ENCODE measurements around the gene DNAH17. TPM values are rescaled to one million over a fixed set of nuclear protein-coding genes. Genes with fewer than 3 reads are reported as not detected.

Gene DNAH17
- total RNA-seq, 4 donors from 2014 or later: under 0.01 TPM; not detected in 3

GRCh38 chr17:78399028-78399692 lies 178.0 kb downstream of the DNAH17 start:
- H3K27ac ChIP-seq: no peak overlapping the region
- H3K4me3 ChIP-seq: no peak overlapping the region
- no peaks in the 10 kb centered on the region for H3K9me3 ChIP-seq
- DNase-seq: no peak
- no peak for TF ChIP-seq EP300 (IDR thresholded peaks at IDR 0.05; ENCODE audit: low read depth)
- TF ChIP-seq POLR2AphosphoS5 (IDR thresholded peaks at IDR 0.05): no peak
- TF ChIP-seq, protein P1, sequence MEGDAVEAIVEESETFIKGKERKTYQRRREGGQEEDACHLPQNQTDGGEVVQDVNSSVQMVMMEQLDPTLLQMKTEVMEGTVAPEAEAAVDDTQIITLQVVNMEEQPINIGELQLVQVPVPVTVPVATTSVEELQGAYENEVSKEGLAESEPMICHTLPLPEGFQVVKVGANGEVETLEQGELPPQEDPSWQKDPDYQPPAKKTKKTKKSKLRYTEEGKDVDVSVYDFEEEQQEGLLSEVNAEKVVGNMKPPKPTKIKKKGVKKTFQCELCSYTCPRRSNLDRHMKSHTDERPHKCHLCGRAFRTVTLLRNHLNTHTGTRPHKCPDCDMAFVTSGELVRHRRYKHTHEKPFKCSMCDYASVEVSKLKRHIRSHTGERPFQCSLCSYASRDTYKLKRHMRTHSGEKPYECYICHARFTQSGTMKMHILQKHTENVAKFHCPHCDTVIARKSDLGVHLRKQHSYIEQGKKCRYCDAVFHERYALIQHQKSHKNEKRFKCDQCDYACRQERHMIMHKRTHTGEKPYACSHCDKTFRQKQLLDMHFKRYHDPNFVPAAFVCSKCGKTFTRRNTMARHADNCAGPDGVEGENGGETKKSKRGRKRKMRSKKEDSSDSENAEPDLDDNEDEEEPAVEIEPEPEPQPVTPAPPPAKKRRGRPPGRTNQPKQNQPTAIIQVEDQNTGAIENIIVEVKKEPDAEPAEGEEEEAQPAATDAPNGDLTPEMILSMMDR (IDR thresholded peaks at IDR 0.05): no peak
- WGBS, 2 donors (ENCODE audit: low coverage in 1 of 2): 87% methylated on average over 28 of the region's 28 CpGs; no CpG with 5 or more reads in 1 of the 2 donors
- no peaks in the 10 kb centered on the region for H3K27me3 ChIP-seq
- H3K4me1 ChIP-seq: peaks cover 0 to 5% (median 0%) of the 10 kb centered on the region in 4 donors
- intact Hi-C loops (cut with DNase I; ENCODE audit: low total_unique reads) (no loop called here), in situ Hi-C loops (cut with MboI; ENCODE audit: low pct_ligation_motif_present in 1 of 4, low pct_unique_long_range_greater_than_20kb in 1 of 4, low sequenced_read_pairs in 3 of 4) (no loop called here)
- H3K36me3 ChIP-seq: peaks cover 0 to 53% (median 20%) of the 10 kb centered on the region in 4 donors

- in situ Hi-C loops (cut with MboI; ENCODE audit: low pct_ligation_motif_present in 1 of 4, low pct_unique_long_range_greater_than_20kb in 1 of 4, low sequenced_read_pairs in 3 of 4): no loop called here
These were observed 178.8 kb downstream of the DNAH17 start for GRCh38 chr17:78398390-78398789.

DNA sequence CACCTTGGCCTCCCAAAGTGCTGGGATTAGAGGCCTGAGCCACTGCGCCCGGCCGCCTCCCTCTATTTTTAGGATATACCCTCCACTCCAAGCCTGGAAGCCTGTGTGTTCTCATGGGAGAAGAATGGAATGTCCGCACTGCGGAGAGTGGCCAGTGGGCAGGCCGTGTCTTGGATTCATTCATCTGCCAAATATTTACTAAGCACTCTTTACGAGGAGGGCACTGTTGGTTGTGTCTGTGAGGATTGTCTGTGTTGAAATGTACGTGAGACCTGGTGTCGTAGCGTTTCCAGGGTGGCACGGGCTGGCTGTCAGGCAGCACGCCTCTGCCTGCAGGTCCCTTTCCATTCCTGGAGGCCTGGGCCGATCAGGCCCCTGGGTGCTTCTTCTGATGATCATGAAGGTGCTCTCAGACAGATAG lies 179.5 kb downstream of the DNAH17 start:
- TF ChIP-seq EP300 (IDR thresholded peaks at IDR 0.05; ENCODE audit: low read depth): no peak
- TF ChIP-seq POLR2A (IDR thresholded peaks at IDR 0.05): no peak
- no peak for TF ChIP-seq POLR2AphosphoS5 (IDR thresholded peaks at IDR 0.05)
- TF ChIP-seq, protein P1 (IDR thresholded peaks at IDR 0.05): no peak
- 63% methylated on average over 13 of the region's 13 CpGs; no CpG with 5 or more reads in 1 of the 2 donors for WGBS, 2 donors (ENCODE audit: low coverage in 1 of 2)
- peak overlapping the region in 1 of 4 donors; percentile 7 for H3K27ac ChIP-seq
- in situ Hi-C loops (cut with MboI; ENCODE audit: low pct_ligation_motif_present in 1 of 4, low pct_unique_long_range_greater_than_20kb in 1 of 4, low sequenced_read_pairs in 3 of 4): no loop called here
- intact Hi-C loops (cut with DNase I; ENCODE audit: low total_unique reads): no loop called here
- H3K9me3 ChIP-seq: no peaks in the 10 kb centered on the region
- H3K4me1 ChIP-seq: peaks cover 0 to 5% (median 0%) of the 10 kb centered on the region in 4 donors
- peaks cover 0 to 39% (median 14%) of the 10 kb centered on the region in 4 donors for H3K36me3 ChIP-seq
- H3K4me3 ChIP-seq: no peak overlapping the region
- no peaks in the 10 kb centered on the region for H3K27me3 ChIP-seq
- DNase-seq: no peak

More at GRCh38 chr17:78398390-78398789, 178.8 kb downstream of the DNAH17 start:
- Histone ChIP-seq H3K4me3 (no peak overlapping the region), H3K4me1 (peaks cover 0 to 5% (median 0%) of the 10 kb centered on the region in 4 donors), H3K36me3 (peaks cover 0 to 45% (median 18%) of the 10 kb centered on the region in 4 donors), H3K9me3 (no peaks in the 10 kb centered on the region), H3K27ac (no peak overlapping the region), H3K27me3 (no peaks in the 10 kb centered on the region)
- DNase-seq: no peak
- intact Hi-C loops (cut with DNase I; ENCODE audit: low total_unique reads): no loop called here
- TF ChIP-seq POLR2AphosphoS5 (IDR thresholded peaks at IDR 0.05): no peak
- TF ChIP-seq, protein P1 (IDR thresholded peaks at IDR 0.05): no peak
- no peak for TF ChIP-seq POLR2A (IDR thresholded peaks at IDR 0.05)
- no peak for TF ChIP-seq EP300 (IDR thresholded peaks at IDR 0.05; ENCODE audit: low read depth)
- 100% methylated on average over 3 of the region's 3 CpGs; no CpG with 5 or more reads in 1 of the 2 donors for WGBS, 2 donors (ENCODE audit: low coverage in 1 of 2)

DNA sequence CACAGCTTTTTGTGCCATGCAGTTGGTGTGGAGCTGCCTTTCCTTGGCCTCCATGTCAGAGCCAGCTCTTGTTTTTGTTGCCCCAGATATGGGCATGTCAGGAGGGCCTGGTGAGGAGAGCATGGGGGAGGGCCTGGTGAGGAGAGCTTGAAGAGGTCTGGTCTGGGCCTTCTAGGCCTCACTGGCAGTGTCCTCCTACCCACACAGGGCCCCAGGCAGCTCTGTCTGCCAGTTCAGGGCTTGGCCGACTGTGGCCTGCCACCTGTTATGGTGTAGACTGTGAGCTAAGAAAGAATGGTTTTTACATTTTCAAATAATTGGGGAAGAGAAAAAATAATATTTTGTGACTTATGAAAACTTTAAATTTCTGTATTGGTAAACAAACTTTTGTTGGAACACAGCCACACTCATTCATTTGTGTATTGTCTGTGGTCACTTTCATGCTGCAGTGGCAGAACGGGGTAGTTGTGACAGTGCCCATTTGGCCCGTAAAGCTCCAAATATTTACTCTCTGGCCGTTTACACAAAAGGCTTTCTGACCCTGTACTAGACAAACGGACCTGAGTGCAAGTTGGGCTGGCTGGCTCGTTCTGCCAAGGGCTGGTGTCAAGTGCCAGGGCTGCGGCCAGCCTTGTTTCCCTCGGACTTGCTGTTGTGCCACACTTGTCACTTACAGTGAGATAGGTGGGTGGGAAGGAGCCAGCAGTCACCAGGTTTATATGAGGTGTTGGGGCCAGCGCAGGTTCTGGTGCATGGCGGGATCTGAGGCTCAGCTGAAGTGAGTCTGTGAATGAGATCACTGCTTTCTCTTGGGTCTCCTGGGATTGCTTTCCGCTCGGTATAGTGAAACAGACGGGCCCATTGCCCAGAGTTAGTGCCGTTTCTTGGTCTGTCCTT lies 180.5 kb downstream of the DNAH17 start:
- Histone ChIP-seq H3K4me3 (no peak overlapping the region), H3K27ac (no peak overlapping the region), H3K9me3 (no peaks in the 10 kb centered on the region), H3K4me1 (peaks cover 0 to 7% (median 1%) of the 10 kb centered on the region in 4 donors), H3K36me3 (peaks cover 0 to 36% (median 13%) of the 10 kb centered on the region in 4 donors), H3K27me3 (no peaks in the 10 kb centered on the region)
- 58 to 80% methylated on average over 3 to 14 of the region's 14 CpGs for WGBS, 2 donors (ENCODE audit: low coverage in 1 of 2)
- in situ Hi-C loops (cut with MboI; ENCODE audit: low pct_ligation_motif_present in 1 of 4, low pct_unique_long_range_greater_than_20kb in 1 of 4, low sequenced_read_pairs in 3 of 4): no loop called here
- intact Hi-C loops (cut with DNase I; ENCODE audit: low total_unique reads): no loop called here
- DNase-seq: no peak
- no peak for TF ChIP-seq EP300 (IDR thresholded peaks at IDR 0.05; ENCODE audit: low read depth)
- no peak for TF ChIP-seq POLR2AphosphoS5 (IDR thresholded peaks at IDR 0.05)
- TF ChIP-seq, protein P1 (IDR thresholded peaks at IDR 0.05): no peak

All from transverse colon (tissue), 4 donors.